Trophoblast cell (in vitro differentiated cells and primary cell): ENCODE measurements around the gene ASAP3.

Experiments used
- DNase-seq, 2 donors: peaks; one replicate each; pipeline ENCODE4 v3.0.0-alpha.2; 2016
- H2AFZ ChIP-seq: 2 replicates; pipeline ENCODE4 v1.6.1; 2013; ENCODE audit warnings: low read length, moderate library complexity, mild to moderate bottlenecking; ENCODE audit not compliant: insufficient read depth, poor library complexity
- H2AK5ac ChIP-seq: 2 replicates; pipeline ENCODE4 v1.6.1; 2013; ENCODE audit warnings: mild to moderate bottlenecking, low read length
- H2BK120ac ChIP-seq: 2 replicates; pipeline ENCODE4 v1.6.1; 2013; ENCODE audit warnings: low read length, mild to moderate bottlenecking, moderate library complexity; ENCODE audit not compliant: insufficient read depth, poor library complexity
- H2BK12ac ChIP-seq: 2 replicates; pipeline ENCODE4 v1.6.1; 2013; ENCODE audit warnings: mild to moderate bottlenecking, low read length, moderate library complexity
- H2BK5ac ChIP-seq: 2 replicates; pipeline ENCODE4 v1.6.1; 2013; ENCODE audit warnings: low read length, low read depth, moderate library complexity, mild to moderate bottlenecking; ENCODE audit not compliant: poor library complexity
- H3K14ac ChIP-seq: 2 replicates; pipeline ENCODE4 v1.6.1; 2013; ENCODE audit warnings: mild to moderate bottlenecking, low read length
- H3K18ac ChIP-seq: 2 replicates; pipeline ENCODE4 v1.6.1; 2013; ENCODE audit warnings: mild to moderate bottlenecking, low read length
- H3K23ac ChIP-seq: 2 replicates; pipeline ENCODE4 v1.6.1; 2013; ENCODE audit warnings: low read length
- H3K27ac ChIP-seq: 2 replicates; pipeline ENCODE4 v1.5.1; 2013; ENCODE audit warnings: low read depth, mild to moderate bottlenecking, inconsistent platforms, low read length, moderate library complexity
- H3K27me3 ChIP-seq: 2 replicates; pipeline ENCODE4 v1.6.1; 2013; ENCODE audit warnings: inconsistent platforms, mild to moderate bottlenecking, low read length, moderate library complexity; ENCODE audit not compliant: insufficient read depth
- H3K36me3 ChIP-seq, 2 experiments: 1 replicate in 1 of 2; 2 replicates in 1 of 2; pipeline ENCODE4 v1.6.1; 2013; ENCODE audit warnings: low read length in 2 of 2, mild to moderate bottlenecking in 2 of 2, moderate library complexity in 1 of 2; ENCODE audit not compliant: insufficient read depth in 2 of 2, control insufficient read depth in 1 of 2
- H3K4ac ChIP-seq: 2 replicates; pipeline ENCODE4 v1.6.1; 2013; ENCODE audit warnings: low read depth, mild to moderate bottlenecking, low read length, moderate library complexity
- H3K4me1 ChIP-seq, 2 experiments: 1 replicate in 1 of 2; 2 replicates in 1 of 2; pipeline ENCODE4 v1.6.1; 2013; ENCODE audit warnings: low read length in 2 of 2, mild to moderate bottlenecking in 2 of 2, moderate library complexity in 1 of 2; ENCODE audit not compliant: insufficient read depth in 2 of 2, control insufficient read depth in 1 of 2
- H3K4me2 ChIP-seq: 2 replicates; pipeline ENCODE4 v1.6.1; 2013; ENCODE audit warnings: inconsistent platforms, mild to moderate bottlenecking, low read length, moderate library complexity
- H3K4me3 ChIP-seq: 2 replicates; pipeline ENCODE4 v1.5.1; 2013; ENCODE audit warnings: mild to moderate bottlenecking, low read depth, low read length, inconsistent platforms
- H3K79me1 ChIP-seq: one replicate; pipeline ENCODE4 v1.6.1; 2013; ENCODE audit warnings: low read length
- H3K79me2 ChIP-seq: 2 replicates; pipeline ENCODE4 v1.6.1; 2013; ENCODE audit warnings: low read length, mild to moderate bottlenecking; ENCODE audit not compliant: control insufficient read depth, insufficient read depth, poor library complexity
- H3K9ac ChIP-seq: 2 replicates; pipeline ENCODE4 v1.6.1; 2013; ENCODE audit warnings: mild to moderate bottlenecking, low read length
- H3K9me3 ChIP-seq: 2 replicates; pipeline ENCODE4 v1.6.1; 2013; ENCODE audit warnings: low read depth, mild to moderate bottlenecking, control low read depth, inconsistent platforms, low read length; ENCODE audit not compliant: insufficient read depth
- H4K12ac ChIP-seq: 2 replicates; pipeline ENCODE4 v1.6.1; 2013; ENCODE audit warnings: low read depth, mild to moderate bottlenecking, low read length, moderate library complexity
- H4K8ac ChIP-seq: 2 replicates; pipeline ENCODE4 v1.6.1; 2013; ENCODE audit warnings: low read depth, mild to moderate bottlenecking, low read length, moderate library complexity
- H4K91ac ChIP-seq: one replicate; pipeline ENCODE4 v1.6.1; 2013; ENCODE audit warnings: low read depth, mild to moderate bottlenecking, low read length, moderate library complexity
- WGBS: extraction: QIAGEN DNeasy Blood & Tissue Kit; methylation state at CpG from one replicate; pipeline ENCODE4 v1.1.7; 2013; ENCODE audit warnings: missing lambda C conversion rate; ENCODE audit not compliant: insufficient read length, insufficient coverage; ENCODE audit errors: extremely low coverage; 5-methylcytosine and 5-hydroxymethylcytosine counted together

Gene ASAP3

DNA sequence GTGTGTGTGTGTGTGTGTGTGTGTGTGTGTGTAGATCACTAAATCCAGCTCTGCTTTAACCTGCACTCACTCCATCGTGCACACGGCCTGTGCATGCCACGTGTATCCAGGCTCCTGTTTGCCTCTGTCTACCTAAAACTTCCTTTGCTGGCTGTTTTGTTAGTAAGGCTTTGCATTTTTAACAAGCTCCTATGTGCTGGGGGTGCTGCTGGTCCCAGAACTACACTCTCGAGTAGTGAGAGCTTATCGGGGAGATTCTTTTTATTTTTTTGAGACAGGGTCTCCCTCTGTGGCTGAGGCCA lies 58.8 kb downstream of the ASAP3 start:
- Histone ChIP-seq H2BK12ac (no peak overlapping the region), H4K91ac (no peak overlapping the region), H3K27me3 (peaks cover 24% of the 10 kb centered on the region), H3K4me2 (peak overlapping the region; percentile 67), H3K79me1 (no peaks in the 10 kb centered on the region), H3K36me3 (peaks cover 2 to 6% of the 10 kb centered on the region in 2 experiments), H3K4me1 (peaks cover 5 to 10% of the 10 kb centered on the region in 2 experiments), H3K27ac (no peak overlapping the region), H3K18ac (no peak overlapping the region), H2BK5ac (no peak overlapping the region), H3K14ac (no peak overlapping the region), H4K12ac (no peak overlapping the region), H2AFZ (no peak overlapping the region), H3K9me3 (peaks cover 3% of the 10 kb centered on the region), H3K79me2 (no peaks in the 10 kb centered on the region), H3K23ac (peak overlapping the region; percentile 3), H2BK120ac (no peak overlapping the region), H3K4ac (no peak overlapping the region), H3K9ac (no peak overlapping the region), H2AK5ac (no peak overlapping the region), H3K4me3 (peak overlapping the region; percentile 21), H4K8ac (no peak overlapping the region)
- DNase-seq = no peak
- no CpG with 5 or more reads among the region's 5 CpGs for WGBS

DNA sequence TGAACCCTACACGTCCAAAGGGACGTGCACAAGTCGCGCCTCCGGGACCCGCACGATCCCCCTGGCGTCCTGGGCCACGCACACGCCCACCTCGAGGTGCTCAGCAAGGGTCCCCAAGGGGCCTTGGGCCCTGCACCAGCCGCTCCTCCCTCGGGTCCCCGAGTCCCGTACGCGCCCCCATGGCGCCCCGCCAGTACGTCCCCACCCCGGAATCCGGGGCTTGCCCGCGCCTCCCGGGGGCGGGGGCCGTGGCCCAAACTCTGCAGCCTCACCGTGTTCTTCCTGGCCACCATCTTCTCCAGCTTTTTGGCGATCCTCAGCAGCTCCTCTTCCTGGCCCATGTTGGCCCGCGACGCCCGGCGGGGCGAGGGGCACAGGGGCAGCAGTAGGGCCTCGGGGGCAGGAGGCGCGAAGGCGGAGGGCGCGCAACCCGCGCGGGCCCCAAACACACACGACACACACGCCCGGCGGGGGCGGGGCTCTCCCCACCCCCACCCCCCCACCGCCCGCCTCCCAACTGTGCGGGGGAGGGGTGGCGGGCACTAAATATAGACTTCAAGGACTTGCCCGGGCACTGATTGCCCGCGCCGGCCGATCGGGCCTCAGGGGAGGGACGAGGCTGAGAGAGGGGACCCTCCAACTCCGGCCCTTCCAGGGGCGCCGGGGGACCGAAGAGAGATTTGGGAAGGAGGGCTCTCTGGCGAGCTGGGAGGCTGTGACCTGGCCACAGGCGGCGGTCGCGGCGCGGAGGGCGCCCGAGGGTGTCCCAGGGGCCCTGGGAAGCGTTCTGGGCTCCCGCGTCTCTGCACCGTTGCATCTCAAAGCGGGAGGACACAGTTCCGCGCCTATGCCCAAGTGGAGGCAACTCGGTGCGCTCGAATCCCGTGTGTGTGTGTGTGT lies 59.4 kb downstream of the ASAP3 start, which contains the start of gene TCEA3:
Gene TCEA3, minus strand, starts transcription at position 456 of the 900 bp plus-strand sequence. Its CDS starts 115 bp downstream, at position 341.
- peak within 1 kb of the TSS; percentile 69 for H3K4me2 ChIP-seq
- H3K23ac ChIP-seq = peak within 1 kb of the TSS; percentile 3
- no peak within 1 kb of the TSS for H2AK5ac ChIP-seq
- H4K8ac ChIP-seq = peak within 1 kb of the TSS; percentile 15
- no peaks in the 10 kb centered on the region for H3K79me1 ChIP-seq
- peak; percentile 51 to 71 for DNase-seq
- peak within 1 kb of the TSS; percentile 20 for H3K9ac ChIP-seq
- H3K4ac ChIP-seq = no peak within 1 kb of the TSS
- H2BK120ac ChIP-seq = no peak within 1 kb of the TSS
- no peak within 1 kb of the TSS for H4K12ac ChIP-seq
- H3K79me2 ChIP-seq = no peaks in the 10 kb centered on the region
- no peak within 1 kb of the TSS for H4K91ac ChIP-seq
- WGBS = no CpG with 5 or more reads among the region's 84 CpGs
- peak within 1 kb of the TSS; percentile 63 for H3K4me3 ChIP-seq
- peaks cover 5 to 10% of the 10 kb centered on the region in 2 experiments for H3K4me1 ChIP-seq
- H2AFZ ChIP-seq = no peak within 1 kb of the TSS
- peaks cover 3% of the 10 kb centered on the region for H3K9me3 ChIP-seq
- H3K36me3 ChIP-seq = peaks cover under 1 to 5% of the 10 kb centered on the region in 2 experiments
- no peak within 1 kb of the TSS for H3K18ac ChIP-seq
- H2BK5ac ChIP-seq = no peak within 1 kb of the TSS
- no peak within 1 kb of the TSS for H3K27ac ChIP-seq
- no peak within 1 kb of the TSS for H2BK12ac ChIP-seq
- H3K27me3 ChIP-seq = peaks cover 24% of the 10 kb centered on the region
- H3K14ac ChIP-seq = no peak within 1 kb of the TSS

DNA sequence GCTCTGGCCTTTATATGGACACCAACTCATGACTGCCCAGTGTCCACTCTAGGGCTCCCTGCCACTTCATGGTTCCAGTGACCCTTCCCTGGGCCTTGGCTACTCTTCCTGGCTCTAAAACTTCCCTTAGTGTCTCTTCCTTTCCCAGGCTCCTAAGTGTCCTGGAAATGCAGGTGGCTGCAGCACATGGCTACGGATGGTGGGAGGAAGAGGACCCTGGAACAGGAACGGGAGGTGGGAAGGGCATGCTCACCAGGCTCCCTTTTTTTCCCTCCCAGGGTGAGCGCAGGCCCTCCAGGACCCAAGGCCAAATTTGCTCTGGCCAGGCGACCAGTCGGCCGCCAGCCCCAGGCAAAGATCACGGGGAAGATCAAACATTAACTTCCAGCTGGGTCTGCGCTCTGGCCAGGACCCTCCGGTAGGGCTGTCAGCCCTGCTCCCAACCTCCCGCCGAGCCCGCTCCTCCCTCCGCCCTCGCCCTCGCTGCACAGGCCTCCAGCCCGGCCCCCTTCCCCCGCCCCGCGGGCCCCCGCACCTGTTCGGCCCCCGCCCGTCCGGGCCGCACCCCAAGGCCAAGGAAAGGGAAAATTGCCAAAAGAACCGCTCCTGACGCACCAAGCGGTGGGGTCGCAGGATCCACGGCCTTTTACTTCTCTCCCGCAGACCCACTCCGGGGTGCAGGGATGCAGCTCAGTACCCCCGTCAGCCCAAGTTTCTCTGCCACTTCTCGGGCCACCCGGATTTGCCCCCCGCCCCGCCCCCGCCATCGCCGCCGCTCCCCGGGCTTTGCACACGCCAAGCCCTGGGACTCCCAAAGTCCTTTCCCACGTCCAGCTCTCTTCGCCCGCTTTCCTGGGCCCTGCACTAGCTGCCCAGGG lies 60.3 kb downstream of the ASAP3 start:
- H3K4me1 ChIP-seq = peaks cover 5 to 10% of the 10 kb centered on the region in 2 experiments
- no CpG with 5 or more reads among the region's 46 CpGs for WGBS
- H3K9me3 ChIP-seq = peaks cover 3% of the 10 kb centered on the region
- no peaks in the 10 kb centered on the region for H3K79me1 ChIP-seq
- DNase-seq = peak in 1 of 2 donors; percentile 55
- no peaks in the 10 kb centered on the region for H3K36me3 ChIP-seq
- no peaks in the 10 kb centered on the region for H3K79me2 ChIP-seq
- H2BK5ac ChIP-seq = no peak overlapping the region
- H3K18ac ChIP-seq = no peak overlapping the region
- H3K23ac ChIP-seq = no peak overlapping the region
- H4K12ac ChIP-seq = no peak overlapping the region
- H2BK12ac ChIP-seq = no peak overlapping the region
- H3K4me2 ChIP-seq = peak overlapping the region; percentile 69
- no peak overlapping the region for H3K9ac ChIP-seq
- no peak overlapping the region for H4K8ac ChIP-seq
- no peak overlapping the region for H2BK120ac ChIP-seq
- no peak overlapping the region for H2AK5ac ChIP-seq
- H3K27me3 ChIP-seq = peaks cover 25% of the 10 kb centered on the region
- no peak overlapping the region for H3K4ac ChIP-seq
- H3K4me3 ChIP-seq = no peak overlapping the region
- no peak overlapping the region for H3K27ac ChIP-seq
- H2AFZ ChIP-seq = no peak overlapping the region
- H4K91ac ChIP-seq = no peak overlapping the region
- H3K14ac ChIP-seq = no peak overlapping the region

DNA sequence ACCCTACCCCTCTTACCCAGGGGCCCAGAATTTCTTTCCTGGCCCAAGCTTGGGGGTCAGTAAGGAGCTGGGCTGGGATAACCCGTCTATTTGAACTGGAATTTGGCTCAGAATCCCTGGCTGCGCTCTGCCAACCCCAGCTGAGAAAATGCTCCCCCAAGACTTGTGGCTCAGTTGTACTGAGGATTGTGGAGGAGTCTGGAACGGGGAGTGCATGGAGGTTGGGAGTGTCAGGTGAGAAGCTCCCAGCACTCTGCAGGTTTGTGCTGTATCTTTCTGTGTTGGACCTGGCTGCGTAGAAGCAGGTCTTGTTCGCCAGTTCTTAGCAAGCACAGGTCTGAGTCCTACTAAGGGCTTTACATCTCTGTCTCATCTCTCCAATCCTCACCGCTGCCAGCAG lies 61.0 kb downstream of the ASAP3 start:
- Histone ChIP-seq H3K4me2 (no peak overlapping the region), H3K23ac (no peak overlapping the region), H3K14ac (no peak overlapping the region), H3K18ac (no peak overlapping the region), H3K27ac (no peak overlapping the region), H3K4me3 (no peak overlapping the region), H3K79me2 (no peaks in the 10 kb centered on the region), H2BK5ac (no peak overlapping the region), H3K4me1 (peaks cover 5 to 10% of the 10 kb centered on the region in 2 experiments), H3K9me3 (peaks cover 4% of the 10 kb centered on the region), H3K4ac (no peak overlapping the region), H4K8ac (no peak overlapping the region), H2AFZ (no peak overlapping the region), H3K79me1 (no peaks in the 10 kb centered on the region), H4K12ac (no peak overlapping the region), H2BK120ac (no peak overlapping the region), H3K36me3 (no peaks in the 10 kb centered on the region), H2AK5ac (no peak overlapping the region), H3K27me3 (peaks cover 25% of the 10 kb centered on the region), H2BK12ac (no peak overlapping the region), H3K9ac (no peak overlapping the region), H4K91ac (no peak overlapping the region)
- peak in 1 of 2 donors; percentile 30 for DNase-seq
- no CpG with 5 or more reads among the region's 6 CpGs for WGBS
